ENCODE results near the gene RTN4RL1. TPM values are rescaled to one million over a fixed set of nuclear protein-coding genes. Genes with fewer than 3 reads are reported as not detected.

Gene RTN4RL1
- total RNA-seq, 1 donor from 2014 or later: 0.47 TPM

- peak; percentile 65 for DNase-seq (ENCODE audit: low read depth, low spot score)
- Mint-ChIP-seq H3K36me3 (ENCODE audit: low read depth) (no peaks in the 10 kb centered on the region), H3K27me3 (ENCODE audit: low read depth) (peaks cover 81% of the 10 kb centered on the region), H3K4me1 (peaks cover 35% of the 10 kb centered on the region), H3K4me3 (peak overlapping the region; percentile 75), H3K9me3 (no peaks in the 10 kb centered on the region), H3K27ac (ENCODE audit: unreplicated experiment) (no peak overlapping the region)
- TF ChIP-seq CTCF (conservative IDR thresholded peaks at IDR 0.05): peak; percentile 83
Measured at GRCh38 chr17:1908699-1909309, 116.3 kb downstream of the RTN4RL1 start.

DNA sequence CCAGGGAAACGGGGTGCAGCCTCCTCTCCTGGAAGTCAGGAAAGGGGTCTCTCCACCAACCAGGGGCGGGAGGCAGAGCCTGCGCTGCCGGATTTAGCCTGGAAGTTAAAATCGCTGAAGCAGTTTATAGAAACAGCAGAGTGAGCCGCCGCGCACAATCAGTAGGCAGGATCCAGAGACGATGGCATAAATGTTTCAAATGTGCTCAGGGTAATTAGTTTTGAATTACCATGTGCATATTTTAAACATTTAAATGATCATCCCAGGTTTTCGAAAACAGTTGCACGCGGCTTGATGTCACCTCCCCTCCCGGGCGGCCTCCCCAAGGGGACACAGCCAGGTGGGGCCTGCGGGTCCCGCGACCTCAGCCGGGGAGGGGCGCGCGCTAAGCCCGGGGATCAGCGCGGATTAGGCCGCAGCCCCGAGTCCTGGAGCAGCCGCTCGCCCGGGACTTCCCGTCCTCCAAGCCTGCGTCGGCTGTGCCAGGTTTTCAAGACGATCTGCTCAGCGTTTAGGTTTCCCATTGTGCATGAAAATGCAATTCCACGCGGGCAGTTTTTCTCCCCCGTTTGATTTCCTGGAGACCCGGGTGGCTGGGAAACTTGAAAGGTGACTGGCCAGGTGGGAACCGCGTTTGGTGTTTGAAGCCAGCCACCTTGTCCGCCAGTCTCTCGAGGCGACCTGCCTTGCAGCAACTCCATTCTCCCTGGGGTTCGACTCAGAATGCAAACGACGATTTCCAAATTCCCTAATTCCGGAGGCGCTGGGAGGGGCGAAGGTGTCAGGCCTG lies 117.0 kb downstream of the RTN4RL1 start:
- H3K27me3 Mint-ChIP-seq (ENCODE audit: low read depth): peaks cover 81% of the 10 kb centered on the region
- peak; percentile 28 for DNase-seq (ENCODE audit: low read depth, low spot score)
- no peaks in the 10 kb centered on the region for H3K9me3 Mint-ChIP-seq
- peak overlapping the region; percentile 74 for H3K4me3 Mint-ChIP-seq
- H3K27ac Mint-ChIP-seq (ENCODE audit: unreplicated experiment): no peak overlapping the region
- H3K36me3 Mint-ChIP-seq (ENCODE audit: low read depth): no peaks in the 10 kb centered on the region
- H3K4me1 Mint-ChIP-seq: peaks cover 35% of the 10 kb centered on the region
- TF ChIP-seq CTCF (conservative IDR thresholded peaks at IDR 0.05): no peak

DNA sequence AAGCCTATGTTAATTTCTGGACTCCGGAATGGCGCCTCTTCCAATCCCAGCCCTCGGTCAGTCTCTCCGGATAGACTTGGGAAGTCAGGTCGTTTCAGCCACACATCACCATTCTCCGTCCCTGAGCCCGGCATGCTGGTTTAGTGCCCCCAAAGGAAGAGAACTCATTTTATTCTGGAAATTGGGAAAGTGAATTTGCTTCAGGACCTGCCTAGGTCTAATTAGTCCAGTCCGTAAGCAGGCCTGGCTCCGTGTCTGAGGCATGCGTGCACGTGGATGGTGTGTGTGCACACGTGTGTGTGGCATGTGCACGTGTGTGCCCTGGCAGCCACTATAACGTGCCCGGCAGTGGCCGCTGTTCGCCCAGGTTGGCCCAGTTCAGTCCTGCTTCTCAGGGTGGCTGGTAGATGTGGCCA lies 117.9 kb downstream of the RTN4RL1 start:
- no peak overlapping the region for H3K4me3 Mint-ChIP-seq
- H3K27ac Mint-ChIP-seq (ENCODE audit: unreplicated experiment): no peak overlapping the region
- H3K27me3 Mint-ChIP-seq (ENCODE audit: low read depth): peaks cover 74% of the 10 kb centered on the region
- peaks cover 35% of the 10 kb centered on the region for H3K4me1 Mint-ChIP-seq
- H3K36me3 Mint-ChIP-seq (ENCODE audit: low read depth): no peaks in the 10 kb centered on the region
- no peak for TF ChIP-seq CTCF (conservative IDR thresholded peaks at IDR 0.05)
- no peaks in the 10 kb centered on the region for H3K9me3 Mint-ChIP-seq
- DNase-seq (ENCODE audit: low read depth, low spot score): no peak

GRCh38 chr17:1906662-1907101 lies 118.5 kb downstream of the RTN4RL1 start:
- no peak overlapping the region for H3K4me3 Mint-ChIP-seq
- peaks cover 68% of the 10 kb centered on the region for H3K27me3 Mint-ChIP-seq (ENCODE audit: low read depth)
- no peak for DNase-seq (ENCODE audit: low read depth, low spot score)
- peaks cover 30% of the 10 kb centered on the region for H3K4me1 Mint-ChIP-seq
- H3K36me3 Mint-ChIP-seq (ENCODE audit: low read depth): no peaks in the 10 kb centered on the region
- no peak for TF ChIP-seq CTCF (conservative IDR thresholded peaks at IDR 0.05)
- H3K27ac Mint-ChIP-seq (ENCODE audit: unreplicated experiment): no peak overlapping the region
- no peaks in the 10 kb centered on the region for H3K9me3 Mint-ChIP-seq

DNA sequence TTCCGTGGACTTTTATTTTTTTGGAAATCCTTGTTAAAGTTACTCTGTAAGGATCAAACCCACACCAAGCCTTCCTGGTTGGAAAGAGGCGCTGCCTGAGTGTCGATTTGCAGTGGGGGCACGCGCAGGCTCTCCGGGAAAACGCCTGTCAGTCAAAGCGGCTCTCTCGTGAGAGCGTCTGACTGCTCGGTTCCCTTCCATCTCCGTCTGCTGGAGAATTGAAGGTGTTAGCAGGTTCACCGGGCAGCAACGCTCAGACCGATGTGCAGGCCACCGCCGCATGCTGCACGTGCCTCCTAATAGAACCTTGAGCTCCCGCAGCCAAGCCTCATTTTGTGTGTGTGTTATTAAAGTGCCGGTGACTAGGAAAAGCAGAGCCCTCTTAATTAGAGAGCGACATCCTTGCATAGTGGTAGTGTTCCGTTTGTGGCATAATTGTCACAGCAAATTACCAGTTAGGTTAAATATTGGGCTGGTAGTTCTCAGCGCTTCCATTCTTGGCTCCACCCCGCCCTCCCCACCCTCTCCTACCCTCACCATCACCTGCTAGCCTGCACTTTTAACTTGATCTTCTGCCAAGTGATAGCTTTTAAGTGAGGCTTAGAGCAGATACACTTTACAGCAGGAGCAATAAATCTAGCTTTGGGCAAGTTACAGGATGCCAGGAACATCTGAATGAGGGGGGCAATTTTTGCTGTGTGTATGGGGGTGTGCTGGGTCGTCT lies 119.8 kb downstream of the RTN4RL1 start:
- Mint-ChIP-seq H3K4me1 (peaks cover 28% of the 10 kb centered on the region), H3K9me3 (no peaks in the 10 kb centered on the region)
- no peak for DNase-seq (ENCODE audit: low read depth, low spot score)

More for the DNA sequence above, 119.8 kb downstream of the RTN4RL1 start:
- no peaks in the 10 kb centered on the region for H3K36me3 Mint-ChIP-seq (ENCODE audit: low read depth)
- H3K4me3 Mint-ChIP-seq: no peak overlapping the region
- no peak for TF ChIP-seq CTCF (conservative IDR thresholded peaks at IDR 0.05)
- peaks cover 66% of the 10 kb centered on the region for H3K27me3 Mint-ChIP-seq (ENCODE audit: low read depth)
- no peak overlapping the region for H3K27ac Mint-ChIP-seq (ENCODE audit: unreplicated experiment)
